OCI-LY1 (cell line): ENCODE results near the gene GOSR2.

Source experiments
- EZH2 ChIP-seq: fragments of 200-600 bp; sonication (generic), shearing (Covaris generic); IDR thresholded peaks from 2 replicates; pipeline ENCODE4 v1.8.0; 2017; ENCODE audit warnings: borderline replicate concordance, mixed run types, mild to moderate bottlenecking, antibody characterized with exemption, low read length, moderate library complexity, mixed read lengths
- TF ChIP-seq, protein P1 (sequence below): fragments of 200-600 bp; sonication (generic), shearing (Covaris generic); IDR thresholded peaks from 2 replicates; pipeline ENCODE4 v1.5.1; 2017; ENCODE audit warnings: mild to moderate bottlenecking, antibody characterized with exemption, low read length, moderate library complexity, mixed read lengths

DNA sequence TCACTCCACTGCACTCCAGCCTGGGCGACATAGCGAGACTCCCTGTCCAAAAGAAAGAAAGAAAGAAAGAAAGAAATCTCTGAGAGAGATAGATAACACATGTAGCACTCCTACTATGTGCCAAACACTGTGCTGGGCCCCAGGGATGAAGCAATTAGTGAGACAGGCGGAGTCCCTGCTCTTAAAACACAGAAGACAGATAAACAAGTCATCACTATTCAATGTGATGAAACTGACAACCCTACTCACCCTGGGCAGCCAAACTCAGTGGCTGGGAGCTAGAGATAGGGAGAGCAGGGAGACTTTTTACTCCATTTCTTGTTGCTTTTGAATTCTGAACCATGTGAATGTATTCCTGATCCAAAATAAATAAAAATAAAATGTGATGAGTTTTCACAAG, 35.2 kb upstream of the GOSR2 start:
- TF ChIP-seq, protein P1, sequence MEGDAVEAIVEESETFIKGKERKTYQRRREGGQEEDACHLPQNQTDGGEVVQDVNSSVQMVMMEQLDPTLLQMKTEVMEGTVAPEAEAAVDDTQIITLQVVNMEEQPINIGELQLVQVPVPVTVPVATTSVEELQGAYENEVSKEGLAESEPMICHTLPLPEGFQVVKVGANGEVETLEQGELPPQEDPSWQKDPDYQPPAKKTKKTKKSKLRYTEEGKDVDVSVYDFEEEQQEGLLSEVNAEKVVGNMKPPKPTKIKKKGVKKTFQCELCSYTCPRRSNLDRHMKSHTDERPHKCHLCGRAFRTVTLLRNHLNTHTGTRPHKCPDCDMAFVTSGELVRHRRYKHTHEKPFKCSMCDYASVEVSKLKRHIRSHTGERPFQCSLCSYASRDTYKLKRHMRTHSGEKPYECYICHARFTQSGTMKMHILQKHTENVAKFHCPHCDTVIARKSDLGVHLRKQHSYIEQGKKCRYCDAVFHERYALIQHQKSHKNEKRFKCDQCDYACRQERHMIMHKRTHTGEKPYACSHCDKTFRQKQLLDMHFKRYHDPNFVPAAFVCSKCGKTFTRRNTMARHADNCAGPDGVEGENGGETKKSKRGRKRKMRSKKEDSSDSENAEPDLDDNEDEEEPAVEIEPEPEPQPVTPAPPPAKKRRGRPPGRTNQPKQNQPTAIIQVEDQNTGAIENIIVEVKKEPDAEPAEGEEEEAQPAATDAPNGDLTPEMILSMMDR: no peak
- no peak for TF ChIP-seq EZH2
